Naive B cell (primary cell): ENCODE results near the gene SHISAL1. TPM values are rescaled to one million over a fixed set of nuclear protein-coding genes. Genes with fewer than 3 reads are reported as not detected.

Experiments
- polyA plus RNA-seq, 6 donors: library from polyadenylated mRNA; unstranded; fragments of 300-500 nt; fragmentation: Illumina TruSeq; gene quantifications; one replicate each; pipeline ENCODE4 v1.2.3, GENCODE V29; 2021; ENCODE audit warnings: low read depth in 6 of 6

SHISAL1 gene
- polyA plus RNA-seq, 6 donors from 2014 or later = not detected

Other genes with a start within 250 kb of the SHISAL1 start
- 100 to 1,000 TPM; 106 to 151 (median 143) TPM for gene PARVG, start 132.0 kb downstream of the SHISAL1 start, polyA plus RNA-seq
- gene RTL6, start 185.3 kb upstream of the SHISAL1 start, polyA plus RNA-seq = 1 to 10 TPM in 5 of 6 donors, not detected in 1; 1.9 to 3.3 (median 2.7) TPM